K562 (cell line): ENCODE results near the gene CHCHD5.

Experiments used
- FOXA3 ChIP-seq, 2 experiments: fragments of 450-650 bp in 1 of 2; sonication (generic) in 1 of 2; formaldehyde crosslinking; IDR thresholded peaks in 1 of 2; conservative IDR thresholded peaks in 1 of 2; 2 replicates each; pipeline versions ENCODE4 v1.4.0 to v1.8.0; 2020 to 2022; ENCODE audit warnings: mild to moderate bottlenecking in 2 of 2, missing genetic modification reagents in 1 of 2
- SNIP1 ChIP-seq: fragments of 450-650 bp; IDR thresholded peaks from 2 replicates; pipeline ENCODE4 v1.7.1; 2017; ENCODE audit warnings: low read depth, mild to moderate bottlenecking
- YY1 ChIP-seq, 3 experiments: IDR thresholded peaks; 2 replicates each; pipeline ENCODE4 v1.6.1; 2011; ENCODE audit warnings: low read length in 2 of 3, mild to moderate bottlenecking in 2 of 3, moderate library complexity in 2 of 3, borderline replicate concordance in 1 of 3, control low read depth in 1 of 3, low read depth in 1 of 3; ENCODE audit not compliant: insufficient read depth in 3 of 3, insufficient replicate concordance in 2 of 3, control insufficient read depth in 1 of 3, insufficient read length in 1 of 3; ENCODE audit errors: extremely low read depth in 1 of 3
- ZNF766 ChIP-seq: fragments of 200-800 bp; sonication (Bioruptor generic); conservative IDR thresholded peaks from 2 replicates; pipeline ENCODE4 v1.6.1; 2016; ENCODE audit warnings: missing genetic modification characterization, missing compliant biosample characterization
- TF ChIP-seq, protein P1 (sequence below): fragments of 450-650 bp; IDR thresholded peaks from 2 replicates; pipeline ENCODE4 v1.7.0; 2016; ENCODE audit warnings: borderline replicate concordance
- TF ChIP-seq, protein P2 (sequence below): fragments of 250-450 bp; sonication (Bioruptor Pico); IDR thresholded peaks from 2 replicates; pipeline ENCODE4 v1.5.0; 2021; ENCODE audit warnings: mild to moderate bottlenecking, borderline replicate concordance

DNA sequence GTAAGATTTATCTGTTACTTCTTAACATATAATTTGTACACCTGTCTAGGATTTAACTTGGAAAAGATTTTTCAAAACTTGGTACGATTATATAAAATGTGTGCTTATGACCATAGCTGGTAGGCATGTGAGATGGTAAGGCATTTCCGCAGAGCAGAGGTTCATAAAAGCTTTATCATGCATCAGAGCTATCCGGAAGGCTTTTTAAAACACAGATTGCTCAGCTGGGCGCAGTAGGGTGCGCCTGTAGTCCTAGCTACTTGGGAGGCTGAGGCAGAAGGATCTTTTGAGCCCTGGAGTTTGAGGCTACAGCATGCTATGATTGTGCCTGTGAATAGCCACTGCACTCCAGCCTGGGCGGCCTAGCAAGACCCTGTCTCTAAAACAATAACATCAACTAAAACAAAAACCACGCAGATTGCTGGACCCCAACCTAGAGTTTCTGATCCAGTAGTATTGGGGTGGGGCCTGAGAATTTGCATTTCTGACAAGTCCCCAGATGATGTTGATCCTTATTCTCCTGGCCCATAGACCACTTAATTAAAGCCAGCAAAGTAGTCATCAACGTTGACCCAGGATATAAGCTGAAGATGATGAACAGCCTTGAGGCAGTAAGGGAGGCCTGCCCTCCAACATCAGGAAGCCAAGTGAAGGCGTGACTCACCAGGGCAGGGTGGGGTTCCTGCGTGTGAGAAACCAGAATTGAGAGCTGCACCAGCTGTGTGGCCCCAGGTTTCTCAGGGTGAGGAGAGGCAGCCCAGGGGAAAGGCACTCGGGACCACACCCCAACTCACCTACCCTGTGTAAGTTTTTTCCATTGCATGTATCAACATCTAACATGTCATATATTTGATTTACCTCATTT, 39.7 kb downstream of the CHCHD5 start:
- TF ChIP-seq ZNF766 (no peak), YY1 (IDR thresholded peaks at IDR 0.05; ENCODE audit: borderline replicate concordance in 1 of 3, control insufficient read depth in 1 of 3, extremely low read depth in 1 of 3, insufficient read depth in 3 of 3, insufficient read length in 1 of 3, insufficient replicate concordance in 2 of 3, low read depth in 1 of 3, low read length in 2 of 3) (no peak), FOXA3 (CRISPR knock-in tag; conservative IDR thresholded peaks at IDR 0.05 in 1 of 2, IDR thresholded peaks at IDR 0.05 in 1 of 2) (no peak), SNIP1 (no peak)
- TF ChIP-seq, protein P1, sequence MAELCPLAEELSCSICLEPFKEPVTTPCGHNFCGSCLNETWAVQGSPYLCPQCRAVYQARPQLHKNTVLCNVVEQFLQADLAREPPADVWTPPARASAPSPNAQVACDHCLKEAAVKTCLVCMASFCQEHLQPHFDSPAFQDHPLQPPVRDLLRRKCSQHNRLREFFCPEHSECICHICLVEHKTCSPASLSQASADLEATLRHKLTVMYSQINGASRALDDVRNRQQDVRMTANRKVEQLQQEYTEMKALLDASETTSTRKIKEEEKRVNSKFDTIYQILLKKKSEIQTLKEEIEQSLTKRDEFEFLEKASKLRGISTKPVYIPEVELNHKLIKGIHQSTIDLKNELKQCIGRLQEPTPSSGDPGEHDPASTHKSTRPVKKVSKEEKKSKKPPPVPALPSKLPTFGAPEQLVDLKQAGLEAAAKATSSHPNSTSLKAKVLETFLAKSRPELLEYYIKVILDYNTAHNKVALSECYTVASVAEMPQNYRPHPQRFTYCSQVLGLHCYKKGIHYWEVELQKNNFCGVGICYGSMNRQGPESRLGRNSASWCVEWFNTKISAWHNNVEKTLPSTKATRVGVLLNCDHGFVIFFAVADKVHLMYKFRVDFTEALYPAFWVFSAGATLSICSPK: no peak
- TF ChIP-seq, protein P2, sequence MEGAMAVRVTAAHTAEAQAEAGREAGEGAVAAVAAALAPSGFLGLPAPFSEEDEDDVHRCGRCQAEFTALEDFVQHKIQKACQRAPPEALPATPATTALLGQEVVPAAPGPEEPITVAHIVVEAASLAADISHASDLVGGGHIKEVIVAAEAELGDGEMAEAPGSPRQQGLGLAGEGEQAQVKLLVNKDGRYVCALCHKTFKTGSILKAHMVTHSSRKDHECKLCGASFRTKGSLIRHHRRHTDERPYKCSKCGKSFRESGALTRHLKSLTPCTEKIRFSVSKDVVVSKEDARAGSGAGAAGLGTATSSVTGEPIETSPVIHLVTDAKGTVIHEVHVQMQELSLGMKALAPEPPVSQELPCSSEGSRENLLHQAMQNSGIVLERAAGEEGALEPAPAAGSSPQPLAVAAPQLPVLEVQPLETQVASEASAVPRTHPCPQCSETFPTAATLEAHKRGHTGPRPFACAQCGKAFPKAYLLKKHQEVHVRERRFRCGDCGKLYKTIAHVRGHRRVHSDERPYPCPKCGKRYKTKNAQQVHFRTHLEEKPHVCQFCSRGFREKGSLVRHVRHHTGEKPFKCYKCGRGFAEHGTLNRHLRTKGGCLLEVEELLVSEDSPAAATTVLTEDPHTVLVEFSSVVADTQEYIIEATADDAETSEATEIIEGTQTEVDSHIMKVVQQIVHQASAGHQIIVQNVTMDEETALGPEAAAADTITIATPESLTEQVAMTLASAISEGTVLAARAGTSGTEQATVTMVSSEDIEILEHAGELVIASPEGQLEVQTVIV: no peak
